Measurements from ENCODE around the gene CSMD2.

DNA sequence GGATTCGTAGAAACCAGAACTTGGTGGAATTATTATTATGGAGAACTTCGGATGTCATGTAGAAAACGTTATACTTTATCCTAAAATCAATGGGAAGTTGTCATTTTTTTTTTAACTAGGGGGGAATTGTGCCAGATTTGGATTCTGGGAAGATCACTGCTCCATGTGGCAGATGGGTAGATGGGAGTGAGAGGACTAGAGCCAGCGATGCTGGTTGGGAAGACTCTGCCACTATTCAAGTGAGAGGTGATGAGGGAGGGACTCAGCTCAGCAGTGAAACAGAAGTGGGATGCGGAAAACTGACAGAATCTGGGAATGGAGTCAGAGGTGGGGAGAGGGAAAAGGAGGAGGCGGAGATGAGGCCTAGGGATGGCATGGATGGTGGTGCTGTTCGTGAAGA is 382.3 kb downstream of the CSMD2 start:
- TF ChIP-seq, protein P1, sequence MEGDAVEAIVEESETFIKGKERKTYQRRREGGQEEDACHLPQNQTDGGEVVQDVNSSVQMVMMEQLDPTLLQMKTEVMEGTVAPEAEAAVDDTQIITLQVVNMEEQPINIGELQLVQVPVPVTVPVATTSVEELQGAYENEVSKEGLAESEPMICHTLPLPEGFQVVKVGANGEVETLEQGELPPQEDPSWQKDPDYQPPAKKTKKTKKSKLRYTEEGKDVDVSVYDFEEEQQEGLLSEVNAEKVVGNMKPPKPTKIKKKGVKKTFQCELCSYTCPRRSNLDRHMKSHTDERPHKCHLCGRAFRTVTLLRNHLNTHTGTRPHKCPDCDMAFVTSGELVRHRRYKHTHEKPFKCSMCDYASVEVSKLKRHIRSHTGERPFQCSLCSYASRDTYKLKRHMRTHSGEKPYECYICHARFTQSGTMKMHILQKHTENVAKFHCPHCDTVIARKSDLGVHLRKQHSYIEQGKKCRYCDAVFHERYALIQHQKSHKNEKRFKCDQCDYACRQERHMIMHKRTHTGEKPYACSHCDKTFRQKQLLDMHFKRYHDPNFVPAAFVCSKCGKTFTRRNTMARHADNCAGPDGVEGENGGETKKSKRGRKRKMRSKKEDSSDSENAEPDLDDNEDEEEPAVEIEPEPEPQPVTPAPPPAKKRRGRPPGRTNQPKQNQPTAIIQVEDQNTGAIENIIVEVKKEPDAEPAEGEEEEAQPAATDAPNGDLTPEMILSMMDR (IDR thresholded peaks at IDR 0.05; ENCODE audit: low read depth, low read length), result no peak
- TF ChIP-seq EZH2phosphoT487 (IDR thresholded peaks at IDR 0.05; ENCODE audit: low read depth), result no peak
